ENCODE measurements around the gene CDH4.

The CDH4 gene

GRCh38 chr20:61857414-61857775, 605.3 kb downstream of the CDH4 start:
- DNase-seq: no peak

- DNase-seq: no peak
These were observed 605.8 kb downstream of the CDH4 start for GRCh38 chr20:61857884-61858283.

GRCh38 chr20:61859767-61860166, 607.7 kb downstream of the CDH4 start:
- no peak for DNase-seq

- no peak for DNase-seq
These were observed 608.4 kb downstream of the CDH4 start for GRCh38 chr20:61860260-61860987.

- no peak for DNase-seq
These were observed 609.2 kb downstream of the CDH4 start for GRCh38 chr20:61861054-61861841.

GRCh38 chr20:61861858-61862257, 609.8 kb downstream of the CDH4 start:
- DNase-seq: no peak

- no peak for DNase-seq
These were observed 610.8 kb downstream of the CDH4 start for GRCh38 chr20:61862881-61863280.

- no peak for DNase-seq
These were observed 612.4 kb downstream of the CDH4 start for GRCh38 chr20:61864481-61864880.

- no peak for DNase-seq
These were observed 613.3 kb downstream of the CDH4 start for GRCh38 chr20:61865353-61865752.

- no peak for DNase-seq
These were observed 614.1 kb downstream of the CDH4 start for GRCh38 chr20:61866165-61866564.

GRCh38 chr20:61868006-61868405, 615.9 kb downstream of the CDH4 start:
- no peak for DNase-seq

- DNase-seq: no peak
These were observed 616.5 kb downstream of the CDH4 start for GRCh38 chr20:61868466-61869090.

GRCh38 chr20:61869750-61870507, 617.9 kb downstream of the CDH4 start:
- DNase-seq: no peak

- DNase-seq: no peak
These were observed 619.1 kb downstream of the CDH4 start for GRCh38 chr20:61871160-61871559.

- DNase-seq: no peak
These were observed 619.9 kb downstream of the CDH4 start for GRCh38 chr20:61871913-61872312.

GRCh38 chr20:61872371-61872900, 620.4 kb downstream of the CDH4 start:
- DNase-seq: no peak

GRCh38 chr20:61873651-61874420, 621.8 kb downstream of the CDH4 start:
- DNase-seq: no peak

GRCh38 chr20:61874421-61875068, 622.5 kb downstream of the CDH4 start:
- DNase-seq: no peak

GRCh38 chr20:61875221-61875885, 623.3 kb downstream of the CDH4 start:
- no peak for DNase-seq

GRCh38 chr20:61875996-61876395, 623.9 kb downstream of the CDH4 start:
- no peak for DNase-seq
